Breast epithelium (tissue), 3 donors: ENCODE data around the gene C6orf132.

Experiments used
- CTCF ChIP-seq, 3 donors: fragments of 450-650 bp; IDR thresholded peaks; one replicate each; pipeline ENCODE4 v1.5.1; 2016 to 2017; ENCODE audit warnings: antibody characterized with exemption in 3 of 3, mild to moderate bottlenecking in 3 of 3, moderate library complexity in 3 of 3
- POLR2A ChIP-seq: fragments of 450-650 bp; IDR thresholded peaks from one replicate; pipeline ENCODE4 v1.6.1; 2016; ENCODE audit warnings: antibody characterized with exemption, mild to moderate bottlenecking, moderate library complexity

DNA sequence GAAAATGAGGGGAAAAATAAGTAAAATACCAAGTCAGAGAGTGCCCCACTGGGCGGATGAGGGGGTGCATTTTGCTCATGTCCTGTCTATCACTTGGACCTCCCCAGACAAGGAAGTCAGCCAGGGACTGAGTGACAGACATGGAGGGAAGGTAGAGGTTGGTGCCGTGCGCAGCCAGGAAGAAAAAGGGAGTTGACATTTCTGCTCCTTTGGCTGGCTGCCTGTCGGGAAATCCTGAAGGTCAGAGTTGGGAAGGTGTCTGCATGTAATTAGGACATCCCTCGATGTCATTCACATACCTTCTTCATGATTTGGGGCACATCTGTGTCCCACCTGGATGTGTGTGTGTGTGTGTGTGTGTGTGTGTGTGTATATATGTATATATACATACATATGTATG lies 39.7 kb upstream of the C6orf132 start:
- TF ChIP-seq CTCF (IDR thresholded peaks at IDR 0.05) (no peak), POLR2A (no peak)
